ENCODE data around the gene EPS8L2.

DNA sequence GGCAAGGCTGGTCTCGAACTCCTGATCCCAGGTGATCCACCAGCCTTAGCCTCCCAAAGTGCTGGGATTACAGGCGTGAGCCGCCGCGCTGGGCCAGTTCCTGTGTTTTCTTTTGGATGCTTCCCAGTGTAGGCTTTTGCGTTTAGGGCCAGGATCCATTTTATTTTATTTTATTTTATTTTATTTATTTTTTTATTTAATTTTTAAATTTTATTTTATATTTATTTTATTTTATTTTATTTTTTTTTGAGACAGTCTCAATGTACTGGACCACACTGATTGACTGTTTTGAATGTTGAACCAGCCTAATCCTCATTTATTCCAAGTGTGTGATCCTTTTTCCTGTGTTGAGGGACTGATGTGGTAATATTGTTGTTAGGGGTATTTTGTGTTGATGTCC lies 8.4 kb downstream of the EPS8L2 start:
- no peak for TF ChIP-seq EZH2 (IDR thresholded peaks at IDR 0.05; ENCODE audit: insufficient read depth, low read length)
- no peak for TF ChIP-seq CTCF (IDR thresholded peaks at IDR 0.05; ENCODE audit: insufficient read depth, low read depth, low read length)

Measured in astrocyte (in vitro differentiated cells and primary cell).